ENCODE measurements around the gene ROR2.
"Not testable (repeated sequence)": the region's sequence is repeated elsewhere in the genome, so short reads cannot be mapped to it uniquely, and the experiment has no call there.

Gene ROR2

GRCh38 chr9:91659529-91660495, 290.2 kb downstream of the ROR2 start:
- DNase-seq = no peak

GRCh38 chr9:91658513-91659105, 291.4 kb downstream of the ROR2 start:
- no peak for DNase-seq

- no peak for DNase-seq
Measured at GRCh38 chr9:91657501-91657900, 292.5 kb downstream of the ROR2 start.

- no peak for DNase-seq
Measured at GRCh38 chr9:91655658-91656057, 294.4 kb downstream of the ROR2 start.

GRCh38 chr9:91655215-91655614, 294.8 kb downstream of the ROR2 start:
- DNase-seq = no peak

- no peak for DNase-seq
Measured at GRCh38 chr9:91654527-91654926, 295.5 kb downstream of the ROR2 start.

GRCh38 chr9:91647371-91647770, 302.7 kb downstream of the ROR2 start:
- DNase-seq = no peak

GRCh38 chr9:91646702-91647101, 303.3 kb downstream of the ROR2 start:
- no peak for DNase-seq

- DNase-seq = no peak
Measured at GRCh38 chr9:91644433-91644832, 305.6 kb downstream of the ROR2 start.

- DNase-seq = no peak
Measured at GRCh38 chr9:91643481-91644077, 306.4 kb downstream of the ROR2 start.

- DNase-seq = no peak
Measured at GRCh38 chr9:91642771-91643170, 307.3 kb downstream of the ROR2 start.

- DNase-seq = no peak
Measured at GRCh38 chr9:91640428-91640827, 309.6 kb downstream of the ROR2 start.

GRCh38 chr9:91639054-91639453, 311.0 kb downstream of the ROR2 start:
- DNase-seq = no peak

- DNase-seq = not testable (repeated sequence)
Measured at GRCh38 chr9:91634832-91635231, 315.2 kb downstream of the ROR2 start.

- no peak for DNase-seq
Measured at GRCh38 chr9:91629718-91630117, 320.3 kb downstream of the ROR2 start.

GRCh38 chr9:91628892-91629291, 321.1 kb downstream of the ROR2 start:
- DNase-seq = no peak

GRCh38 chr9:91625331-91625730, 324.7 kb downstream of the ROR2 start:
- no peak for DNase-seq

GRCh38 chr9:91623004-91623403, 327.0 kb downstream of the ROR2 start:
- no peak for DNase-seq

- DNase-seq = not testable (repeated sequence)
Measured at GRCh38 chr9:91622121-91622520, 327.9 kb downstream of the ROR2 start.

- not testable (repeated sequence) for DNase-seq
Measured at GRCh38 chr9:91614044-91614443, 336.0 kb downstream of the ROR2 start.

GRCh38 chr9:91611582-91611981, 338.4 kb downstream of the ROR2 start:
- DNase-seq = no peak

- no peak for DNase-seq
Measured at GRCh38 chr9:91606255-91606995, 343.6 kb downstream of the ROR2 start.
